Thoracic aorta endothelial cell (primary cell): Measurements from ENCODE around the gene COL17A1. TPM values are rescaled to one million over a fixed set of nuclear protein-coding genes. Genes with fewer than 3 reads are reported as not detected.

Source experiments
- total RNA-seq: library from RNA; depleted of rRNA; stranded (reverse); fragments of >200 nt; gene quantifications from 2 replicates; pipeline ENCODE4 v1.2.3, GENCODE V29; 2012

Gene COL17A1
- total RNA-seq, result 1.7 and 1.9 TPM in 2 replicates

DNA sequence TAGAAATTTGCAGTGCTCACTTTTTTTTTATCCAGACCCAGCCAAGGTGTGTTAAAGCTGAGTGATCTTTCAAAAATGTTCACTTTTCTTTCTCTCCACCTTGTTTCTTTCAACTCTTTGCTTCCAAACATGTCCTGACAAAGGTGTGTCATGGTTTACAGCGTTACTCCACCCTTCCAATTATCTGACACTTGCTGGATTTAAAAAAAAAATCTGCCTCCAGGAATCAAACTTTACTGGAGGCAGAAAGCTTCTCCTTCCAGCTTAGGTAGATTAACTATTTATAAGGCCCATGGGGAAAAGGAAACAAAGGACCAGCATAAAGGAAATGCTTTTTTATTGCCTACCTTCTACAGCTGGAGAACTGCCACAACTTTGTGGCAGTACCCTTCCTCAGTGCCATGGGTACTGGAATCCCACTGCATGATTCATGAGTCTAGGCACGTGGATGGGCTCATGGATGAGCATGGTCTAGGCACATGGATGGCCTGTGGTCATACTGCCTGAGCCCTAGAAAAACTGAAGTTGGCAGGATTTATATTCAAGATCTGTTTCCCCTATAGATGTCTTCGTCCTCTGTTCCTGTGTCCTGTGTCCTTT lies at the start of gene COL17A1:
COL17A1 (minus strand) TSS at position 80 of the 600 bp plus-strand sequence. CDS start 5,207 bp downstream, outside the sequence.

DNA sequence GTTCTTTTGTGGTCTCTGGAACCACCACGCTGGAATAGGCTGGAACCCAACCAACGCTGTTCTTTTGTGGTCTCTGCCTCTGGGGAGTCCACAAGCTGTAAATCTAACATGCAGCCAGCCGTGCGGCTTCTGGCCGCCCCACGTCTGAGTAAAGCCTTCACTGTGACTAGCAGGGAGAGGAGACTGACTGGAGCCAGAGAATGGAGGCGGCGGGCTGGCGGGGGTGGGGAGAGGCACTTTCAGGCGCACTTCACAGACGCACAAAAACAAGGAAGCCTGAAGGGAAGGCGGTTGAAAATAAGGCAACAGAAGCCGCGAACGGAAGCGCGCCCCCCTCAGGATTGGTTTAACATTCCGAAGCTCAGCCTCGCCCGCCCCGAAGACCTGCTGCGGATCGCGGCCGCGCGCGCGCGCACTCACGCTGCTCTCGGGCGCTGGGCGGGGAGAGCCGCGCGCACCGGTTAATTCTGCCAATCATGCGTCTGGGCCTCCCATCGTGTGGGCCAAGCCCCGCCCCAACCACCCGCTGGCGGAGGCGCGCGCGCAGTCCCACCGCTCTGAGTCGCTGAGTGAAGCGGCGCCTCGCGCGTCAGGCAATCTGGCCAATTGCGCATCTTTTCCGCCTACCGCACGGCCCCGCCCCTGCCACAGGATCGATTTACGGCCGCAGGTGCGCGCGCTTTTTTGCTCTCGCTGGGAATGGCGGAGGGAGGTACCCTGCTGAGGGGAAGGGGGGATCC lies 36.0 kb upstream of the COL17A1 start, which contains the start of gene SFR1:
SFR1 (plus strand) TSS at position 687 of the 740 bp plus-strand sequence; CDS start at position 700, 13 bp downstream.

Other genes with a start within 250 kb of the COL17A1 start
- gene SH3PXD2A, start 230.3 kb downstream of the COL17A1 start, total RNA-seq, result 8.5 and 8.8 TPM in 2 replicates
- gene STN1, start 167.7 kb downstream of the COL17A1 start, total RNA-seq, result 22.2 and 22.5 TPM in 2 replicates
- 95.8 and 102 TPM in 2 replicates for gene SLK, start 118.7 kb downstream of the COL17A1 start, total RNA-seq
- gene SFR1, start 36.3 kb upstream of the COL17A1 start, total RNA-seq, result 18.0 and 19.5 TPM in 2 replicates
- 0.13 and 0.22 TPM in 2 replicates for gene CFAP43, start 146.5 kb upstream of the COL17A1 start, total RNA-seq
- gene GSTO1, start 169.0 kb upstream of the COL17A1 start, total RNA-seq, result 262 and 291 TPM in 2 replicates
- gene GSTO2, start 183.3 kb upstream of the COL17A1 start, total RNA-seq, result 0.53 and 0.65 TPM in 2 replicates